Islet of Langerhans (tissue), 1 donor: ENCODE measurements around the gene RNF224.
"Not testable (repeated sequence)": the region's sequence is repeated elsewhere in the genome, so short reads cannot be mapped to it uniquely, and the experiment has no call there.

ENCODE experiments used
- FAIRE-seq: peaks from one replicate; lab custom pipeline; 2011; peaks lifted over from hg19 to GRCh38; lab: Jason Lieb, UNC

RNF224 gene

DNA sequence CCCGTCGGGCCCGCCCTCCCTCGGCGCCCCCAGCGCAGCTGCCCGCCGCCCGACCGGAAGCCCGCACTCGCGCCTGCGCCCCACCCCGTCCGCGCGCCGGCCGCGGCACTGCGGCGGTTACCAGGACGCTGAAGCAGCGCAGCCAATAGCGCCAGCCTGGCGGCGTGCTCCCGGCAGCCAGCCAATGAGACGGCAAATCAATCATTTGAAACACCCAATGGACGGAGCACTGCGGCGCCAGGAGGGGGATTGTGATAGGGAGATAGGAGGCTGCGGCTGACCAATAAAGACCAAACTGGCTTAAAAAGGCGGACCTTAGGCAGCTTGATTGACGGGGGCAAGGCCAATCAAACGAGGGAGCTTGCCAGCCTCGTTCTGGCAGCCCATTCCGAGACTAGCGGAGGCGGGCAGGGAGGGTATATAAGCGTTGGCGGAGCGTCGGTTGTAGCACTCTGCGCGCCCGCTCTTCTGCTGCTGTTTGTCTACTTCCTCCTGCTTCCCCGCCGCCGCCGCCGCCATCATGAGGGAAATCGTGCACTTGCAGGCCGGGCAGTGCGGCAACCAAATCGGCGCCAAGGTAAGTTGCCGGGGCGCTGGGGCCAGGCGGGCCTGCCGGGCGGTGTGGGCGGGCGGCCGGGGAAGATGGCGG lies 13.7 kb downstream of the RNF224 start, which contains the start of gene TUBB4B:
TSS of gene TUBB4B (plus strand) at position 447 of the 649 bp plus-strand sequence. CDS start at position 521, 74 bp downstream.
- peak; percentile 98 for FAIRE-seq

DNA sequence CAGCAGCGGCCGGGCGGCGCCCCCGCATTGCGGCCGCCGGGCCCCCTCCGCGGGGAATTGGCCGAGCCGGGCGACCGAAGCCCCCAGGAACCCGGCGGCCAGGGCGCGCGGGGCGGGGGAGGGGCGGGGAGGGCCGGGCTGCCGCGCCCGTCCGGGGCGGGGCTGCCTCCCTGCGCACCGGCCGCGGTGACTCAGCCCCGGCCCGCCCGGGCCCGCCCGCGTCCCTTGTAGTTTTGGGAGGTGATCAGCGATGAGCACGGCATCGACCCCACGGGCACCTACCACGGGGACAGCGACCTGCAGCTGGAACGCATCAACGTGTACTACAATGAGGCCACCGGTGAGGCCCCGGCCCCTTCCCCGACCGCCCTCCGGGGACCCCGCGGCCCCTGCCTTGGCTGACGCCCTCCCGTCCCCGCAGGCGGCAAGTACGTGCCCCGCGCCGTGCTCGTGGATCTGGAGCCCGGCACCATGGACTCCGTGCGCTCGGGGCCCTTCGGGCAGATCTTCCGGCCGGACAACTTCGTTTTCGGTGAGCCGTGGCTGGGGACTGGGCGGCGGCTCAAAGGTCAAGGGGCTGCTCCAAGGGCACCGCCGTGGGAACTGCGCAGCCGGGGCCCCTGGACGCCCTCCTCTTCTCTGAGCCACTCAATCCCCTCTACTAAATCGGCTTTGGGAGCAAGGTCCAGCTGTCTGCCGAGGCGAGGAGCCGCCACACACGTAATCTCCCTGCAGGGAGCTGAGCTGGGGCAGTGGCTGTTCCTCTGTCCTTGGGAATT lies 14.4 kb downstream of the RNF224 start:
- no peak for FAIRE-seq

DNA sequence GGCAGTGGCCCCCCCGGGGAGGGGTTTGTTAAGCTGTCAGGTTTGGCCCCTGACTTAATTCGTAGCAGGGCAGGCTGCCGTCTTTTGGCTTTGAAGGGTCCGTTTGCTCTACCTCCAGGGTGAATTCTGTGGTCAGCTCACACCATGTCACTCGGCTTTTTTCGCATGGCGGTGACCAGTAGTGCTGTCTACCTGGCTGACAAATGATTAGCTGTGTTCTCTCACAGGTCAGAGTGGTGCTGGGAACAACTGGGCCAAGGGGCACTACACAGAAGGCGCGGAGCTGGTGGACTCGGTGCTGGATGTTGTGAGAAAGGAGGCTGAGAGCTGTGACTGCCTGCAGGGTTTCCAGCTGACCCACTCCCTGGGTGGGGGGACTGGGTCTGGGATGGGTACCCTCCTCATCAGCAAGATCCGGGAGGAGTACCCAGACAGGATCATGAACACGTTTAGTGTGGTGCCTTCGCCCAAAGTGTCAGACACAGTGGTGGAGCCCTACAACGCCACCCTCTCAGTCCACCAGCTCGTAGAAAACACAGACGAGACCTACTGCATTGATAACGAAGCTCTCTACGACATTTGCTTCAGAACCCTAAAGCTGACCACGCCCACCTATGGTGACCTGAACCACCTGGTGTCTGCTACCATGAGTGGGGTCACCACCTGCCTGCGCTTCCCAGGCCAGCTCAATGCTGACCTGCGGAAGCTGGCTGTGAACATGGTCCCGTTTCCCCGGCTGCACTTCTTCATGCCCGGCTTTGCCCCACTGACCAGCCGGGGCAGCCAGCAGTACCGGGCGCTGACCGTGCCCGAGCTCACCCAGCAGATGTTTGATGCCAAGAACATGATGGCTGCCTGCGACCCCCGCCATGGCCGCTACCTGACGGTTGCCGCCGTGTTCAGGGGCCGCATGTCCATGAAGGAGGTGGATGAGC lies 15.2 kb downstream of the RNF224 start:
- no peak for FAIRE-seq

DNA sequence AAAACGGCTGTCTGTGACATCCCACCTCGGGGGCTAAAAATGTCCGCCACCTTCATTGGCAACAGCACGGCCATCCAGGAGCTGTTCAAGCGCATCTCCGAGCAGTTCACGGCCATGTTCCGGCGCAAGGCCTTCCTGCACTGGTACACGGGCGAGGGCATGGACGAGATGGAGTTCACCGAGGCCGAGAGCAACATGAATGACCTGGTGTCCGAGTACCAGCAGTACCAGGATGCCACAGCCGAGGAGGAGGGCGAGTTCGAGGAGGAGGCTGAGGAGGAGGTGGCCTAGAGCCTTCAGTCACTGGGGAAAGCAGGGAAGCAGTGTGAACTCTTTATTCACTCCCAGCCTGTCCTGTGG lies 15.9 kb downstream of the RNF224 start:
- not testable (repeated sequence) for FAIRE-seq

DNA sequence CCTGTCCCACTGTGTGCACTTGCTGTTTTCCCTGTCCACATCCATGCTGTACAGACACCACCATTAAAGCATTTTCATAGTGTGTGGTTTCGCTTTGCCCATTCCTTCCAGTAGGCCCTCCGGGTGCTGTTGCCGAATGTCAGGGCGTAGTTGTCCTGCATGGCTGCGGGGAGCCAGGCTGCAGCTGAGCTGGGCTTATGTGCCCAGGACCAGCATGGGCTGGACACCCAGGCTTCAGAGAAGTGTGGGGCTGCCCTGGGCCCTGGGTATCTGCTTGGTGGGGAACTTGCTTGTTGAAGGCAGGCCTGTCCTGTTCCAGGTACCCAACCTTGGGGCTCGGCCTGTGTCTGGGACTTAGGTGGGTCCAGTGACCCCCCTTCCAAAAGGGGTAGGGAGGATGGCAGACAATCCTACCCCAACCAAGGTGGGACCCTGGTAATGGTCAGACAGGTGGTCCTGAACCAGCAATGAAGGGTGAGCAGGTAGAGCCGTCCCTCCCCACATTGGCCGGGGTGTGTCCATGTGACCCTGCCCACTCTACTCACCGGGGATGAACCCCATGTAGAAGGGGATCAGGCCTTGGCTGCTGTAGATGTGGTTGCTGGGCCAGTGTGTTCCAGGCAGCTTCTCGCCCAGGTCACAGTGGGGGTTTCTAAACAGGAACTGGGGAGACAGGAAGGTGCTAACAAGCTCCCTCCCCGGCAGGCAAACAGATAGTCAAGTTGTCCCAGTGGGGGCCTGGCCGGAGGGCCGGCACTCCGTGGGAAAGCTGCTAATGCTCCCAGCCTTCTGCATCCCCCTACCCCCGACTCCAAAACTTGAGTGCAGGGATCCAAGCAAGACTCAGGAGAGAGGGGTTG lies 16.6 kb downstream of the RNF224 start:
- no peak for FAIRE-seq

DNA sequence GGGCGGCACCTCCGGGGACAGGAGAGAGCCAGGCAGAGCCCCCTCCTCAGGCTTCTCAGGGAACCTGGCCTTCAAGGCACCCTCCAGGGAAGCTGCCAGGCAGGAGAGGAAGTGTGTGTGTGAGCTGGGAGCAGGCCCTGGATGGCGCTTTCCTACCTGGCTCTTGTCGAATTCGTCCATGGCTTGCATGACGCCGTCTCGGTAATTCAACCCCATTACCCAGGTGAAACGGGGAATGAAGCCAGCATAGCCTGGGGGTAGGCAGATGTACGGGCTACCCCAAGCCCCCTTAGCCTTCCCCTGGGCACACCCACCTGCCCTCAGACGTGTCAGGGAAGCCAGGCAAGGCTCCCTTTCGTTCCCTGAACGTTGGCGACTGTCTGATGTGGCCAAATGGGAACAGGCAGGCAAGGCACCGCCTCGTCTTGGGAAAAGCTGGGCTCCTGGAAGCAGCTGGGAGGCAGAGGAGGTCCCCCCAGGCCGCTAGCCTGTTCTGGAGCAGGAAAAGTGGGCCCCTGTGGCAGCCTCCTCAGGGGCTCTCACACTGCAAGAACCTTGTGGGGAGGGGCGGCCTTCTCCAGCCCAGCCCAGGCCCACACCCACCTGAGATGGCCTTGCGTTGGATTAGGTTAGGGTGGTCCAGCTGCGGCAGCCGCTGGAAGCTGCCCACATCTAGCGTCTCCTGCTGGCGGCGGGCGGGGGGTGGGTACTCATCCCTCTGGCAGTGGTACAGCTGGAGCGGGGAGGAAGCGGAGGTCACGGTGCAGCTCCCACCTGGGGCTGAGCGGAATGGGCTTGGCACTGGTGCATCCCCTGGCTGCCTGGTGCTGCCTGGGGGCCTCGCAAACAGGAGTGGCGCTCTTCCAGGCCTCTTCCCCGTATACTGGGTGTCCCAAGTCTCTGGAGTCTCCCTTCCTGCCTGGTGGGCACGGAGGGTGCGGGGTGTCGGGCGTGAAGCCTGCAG lies 17.5 kb downstream of the RNF224 start:
- no peak for FAIRE-seq

DNA sequence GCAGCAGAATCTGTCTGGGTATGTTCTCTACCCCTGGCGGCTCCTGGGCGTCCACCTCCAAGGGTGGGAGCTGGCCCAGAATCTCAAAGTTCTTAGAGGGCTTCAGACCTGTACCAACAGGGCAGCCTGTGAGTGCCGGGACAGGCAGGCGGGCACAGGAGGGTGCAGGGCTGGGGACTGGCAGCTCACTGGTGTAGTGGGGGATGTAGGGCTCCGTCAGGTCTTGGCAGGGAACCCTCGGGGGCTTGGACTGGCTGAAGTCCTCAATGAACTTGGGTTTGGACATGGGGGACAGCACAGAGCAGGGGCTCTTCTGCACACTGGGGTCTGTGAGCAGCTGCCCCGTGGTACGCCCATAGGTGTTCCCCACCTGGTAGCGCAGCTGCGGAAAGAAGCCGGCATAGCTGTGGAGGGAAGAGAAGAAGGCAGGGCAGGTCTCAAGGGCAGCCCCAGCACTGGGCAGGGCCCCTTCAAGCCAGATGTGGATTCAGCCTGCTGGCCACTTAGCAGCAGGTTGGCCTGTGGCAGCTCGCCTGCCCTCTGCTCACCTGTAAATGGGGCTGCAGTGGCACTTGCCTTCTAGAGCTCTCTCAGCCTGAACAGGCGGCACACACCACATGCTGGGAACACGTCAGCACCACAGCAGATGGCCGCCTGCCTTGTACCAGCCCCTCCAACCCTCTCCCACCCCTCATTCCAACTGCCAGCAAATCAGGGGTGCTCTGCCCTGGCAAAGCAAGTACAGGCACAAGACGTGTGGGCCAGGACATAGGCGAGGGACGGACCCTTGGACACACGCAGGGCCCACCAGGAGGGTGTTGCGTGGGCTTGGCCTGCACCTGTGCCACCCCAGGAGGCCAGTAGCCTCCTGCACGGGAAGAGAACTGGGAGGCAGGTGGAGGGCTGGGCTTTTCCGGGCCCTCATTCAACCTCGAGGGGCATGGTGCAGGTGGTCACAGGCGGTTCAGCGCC lies 18.4 kb downstream of the RNF224 start:
- no peak for FAIRE-seq

DNA sequence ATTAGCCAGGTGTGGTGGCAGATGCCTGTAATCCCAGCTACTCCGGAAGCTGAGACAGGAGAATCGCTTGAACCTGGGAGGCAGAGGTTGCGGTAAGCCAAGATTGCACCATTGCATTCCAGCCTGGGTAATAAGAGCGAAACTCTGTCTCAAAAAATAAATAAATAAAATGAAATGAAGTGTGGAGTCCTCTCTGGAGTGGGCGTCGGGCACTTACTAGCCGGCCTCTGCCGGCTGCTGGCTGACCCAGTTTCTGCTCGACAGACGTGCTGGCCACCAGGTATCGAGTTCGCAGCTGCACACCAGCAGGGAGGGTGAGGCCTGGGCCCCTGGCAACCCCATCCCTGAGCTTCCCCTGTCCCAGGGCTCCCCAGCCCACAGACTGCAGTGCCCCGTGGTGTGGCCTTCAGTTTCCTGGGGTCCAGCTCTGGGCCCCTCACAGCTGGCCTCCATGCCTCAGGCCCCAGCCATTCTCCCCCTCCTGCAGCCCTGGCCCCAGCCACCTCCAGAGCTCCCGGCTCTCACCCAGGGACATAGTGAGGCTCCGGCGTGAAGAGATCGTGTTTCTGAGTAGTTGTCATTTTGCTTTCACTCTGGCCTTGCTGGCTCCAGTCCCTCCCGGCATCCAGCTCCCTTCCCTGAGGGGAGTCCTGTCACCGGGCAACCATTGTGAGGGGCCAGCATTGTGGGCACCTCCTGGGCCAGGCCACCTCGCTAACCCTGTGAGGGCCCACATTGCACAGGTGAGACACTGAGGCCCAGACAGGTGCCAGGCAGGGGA lies 20.0 kb downstream of the RNF224 start:
- no peak for FAIRE-seq

DNA sequence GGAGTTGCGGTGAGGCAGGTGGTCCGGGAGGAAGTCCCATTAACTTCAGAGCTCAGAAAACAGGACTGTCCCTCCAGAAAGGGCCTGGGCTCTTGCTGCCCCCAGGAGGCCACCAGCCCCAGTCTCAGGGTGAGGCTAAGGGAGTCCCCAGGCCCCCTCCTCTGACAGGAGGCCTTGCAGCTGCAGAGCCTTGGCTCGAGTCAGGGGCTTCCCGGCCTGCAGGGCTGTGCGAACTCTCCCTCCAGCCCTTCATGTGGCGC lies 20.5 kb downstream of the RNF224 start:
- FAIRE-seq = no peak

DNA sequence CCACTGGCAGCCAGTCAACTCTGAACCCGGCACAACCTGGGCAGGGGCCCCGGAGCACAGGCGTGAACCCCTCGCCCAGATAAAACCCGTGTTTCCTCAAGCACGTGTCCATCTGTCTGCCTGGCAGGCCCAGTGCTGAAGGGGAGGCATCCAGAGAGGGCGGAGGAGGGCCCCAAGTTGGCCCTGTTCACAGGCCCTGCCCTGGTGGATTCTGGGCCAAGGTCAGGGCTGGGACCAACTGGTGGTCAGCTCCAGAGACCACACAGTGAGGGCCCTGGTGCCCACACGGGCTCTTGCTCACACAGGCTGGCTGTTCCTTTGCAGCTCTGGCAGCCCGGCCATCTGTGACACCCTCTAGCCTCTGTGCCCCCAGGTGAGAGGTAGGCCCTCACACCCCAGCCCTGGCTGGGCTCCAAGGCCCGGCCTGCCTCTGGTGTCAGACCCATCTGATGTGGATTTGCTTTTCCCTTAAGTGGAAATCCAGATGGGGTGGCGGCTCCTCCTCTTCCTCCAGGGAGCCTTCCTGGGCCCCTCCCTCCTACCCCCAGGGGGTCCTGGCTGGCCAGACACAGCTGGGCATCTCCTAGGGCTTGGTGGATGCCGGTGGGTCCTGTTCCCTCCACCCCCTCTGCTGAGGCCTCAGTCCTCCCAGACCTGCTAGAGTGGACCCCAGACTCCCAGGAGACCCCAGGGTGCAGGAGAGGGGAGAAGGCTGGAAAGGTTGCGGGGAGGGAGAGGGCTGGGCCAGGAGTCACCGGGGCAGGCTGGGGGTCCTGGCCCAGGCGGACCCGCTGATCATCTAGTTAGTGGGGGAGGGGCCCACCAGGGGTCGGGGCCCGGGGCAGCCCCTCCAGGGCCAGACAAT lies 23.3 kb downstream of the RNF224 start:
- FAIRE-seq = no peak

DNA sequence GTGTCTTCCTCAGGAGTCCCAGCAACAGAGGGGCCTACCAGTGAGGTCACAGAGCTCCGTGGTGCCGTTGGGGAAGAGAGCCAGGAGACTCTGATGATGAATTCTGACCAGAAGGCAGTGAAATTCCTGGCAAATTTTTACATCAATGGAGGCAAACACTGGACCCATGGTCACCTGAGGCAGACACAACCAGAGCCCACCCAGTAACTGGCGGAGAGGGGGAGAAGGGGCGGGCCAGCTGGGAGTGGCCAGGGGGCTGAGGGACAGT lies 23.8 kb downstream of the RNF224 start, which contains the start of gene STPG3:
TSS of gene STPG3 (plus strand) at position 93 of the 268 bp plus-strand sequence. CDS start at position 94, 1 bp downstream.
- FAIRE-seq = no peak

DNA sequence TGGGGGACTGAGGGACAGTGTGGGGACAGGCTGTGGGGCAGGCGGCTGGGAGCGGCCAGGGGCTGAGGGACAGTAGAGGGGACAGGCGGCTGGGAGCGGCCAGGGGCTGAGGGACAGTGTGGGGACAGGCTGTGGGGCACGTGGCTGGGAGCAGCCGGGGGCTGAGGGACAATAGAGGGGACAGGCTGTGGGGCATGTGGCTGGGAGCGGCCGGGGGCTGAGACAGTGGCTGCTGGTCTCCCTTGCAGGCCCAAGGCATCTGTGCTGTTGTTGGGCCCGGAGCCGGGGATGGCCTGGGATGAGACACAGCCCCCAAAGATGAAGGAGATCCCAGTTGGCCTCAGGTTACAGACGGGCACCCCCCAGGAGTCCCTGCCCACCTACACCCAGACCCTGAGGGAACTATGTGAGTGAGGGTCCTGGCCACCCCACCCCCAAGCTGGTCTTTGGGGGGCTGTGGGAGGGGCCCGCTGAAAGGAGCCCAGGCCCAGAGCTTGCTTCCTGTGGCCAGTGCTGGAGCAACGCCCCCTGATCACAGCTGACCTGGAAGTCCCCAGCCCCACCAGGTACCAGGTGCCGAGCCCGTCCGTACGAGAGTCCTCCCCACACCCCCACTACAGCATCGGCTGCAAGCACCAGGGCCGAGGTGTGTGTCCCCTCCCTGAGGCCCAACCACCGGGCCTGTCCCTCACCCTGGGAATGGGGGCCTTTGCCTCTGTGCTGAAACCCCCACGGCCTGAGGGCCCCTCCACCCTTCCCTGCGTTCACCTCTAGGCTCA lies 24.4 kb downstream of the RNF224 start:
- no peak for FAIRE-seq

DNA sequence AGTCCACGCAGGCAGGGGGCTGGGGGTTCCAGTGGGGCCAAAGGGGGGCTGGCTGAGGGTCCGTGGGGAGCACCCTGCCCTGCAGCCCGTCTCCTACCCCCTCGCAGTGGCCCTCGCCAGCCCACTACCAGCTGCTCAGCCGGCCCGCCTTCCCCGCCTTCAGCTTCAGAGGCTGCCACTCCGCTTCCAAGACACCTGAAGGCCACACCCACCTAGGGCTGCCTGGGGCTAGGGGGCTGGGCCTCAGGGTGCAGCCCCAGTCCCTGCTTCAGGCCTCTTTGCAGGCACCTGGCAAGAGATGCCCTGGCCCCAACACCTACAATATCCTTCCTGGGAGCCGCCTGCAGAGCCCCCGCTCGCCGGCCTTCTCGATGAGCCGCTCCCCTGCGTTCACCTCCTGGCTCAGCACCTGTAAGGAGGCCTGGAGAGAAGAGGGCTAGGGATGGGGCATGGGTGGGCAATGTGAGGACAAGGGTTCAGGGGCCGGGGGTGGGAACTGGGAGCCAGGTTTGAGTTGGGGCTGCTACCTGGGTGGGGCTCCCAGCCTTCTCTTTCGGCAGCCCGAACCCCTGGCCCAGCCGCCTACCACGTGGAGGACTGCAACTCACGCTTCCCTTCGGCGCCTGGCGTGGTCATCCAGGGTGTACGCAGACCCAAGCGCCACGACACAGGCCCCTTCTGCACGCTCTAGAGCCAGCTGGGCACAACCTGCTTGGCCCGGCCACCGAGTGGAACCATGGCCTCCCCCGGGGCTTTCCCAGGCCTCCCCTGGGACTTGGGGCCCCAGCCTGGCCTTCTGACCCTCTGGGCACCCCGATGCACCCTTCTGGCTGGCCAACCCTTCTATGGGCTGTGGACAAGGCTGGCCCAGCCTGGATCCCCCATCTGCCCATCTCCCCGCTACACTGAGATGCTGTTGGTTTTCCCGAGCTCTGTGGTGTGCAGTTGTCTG lies 25.5 kb downstream of the RNF224 start:
- no peak for FAIRE-seq

DNA sequence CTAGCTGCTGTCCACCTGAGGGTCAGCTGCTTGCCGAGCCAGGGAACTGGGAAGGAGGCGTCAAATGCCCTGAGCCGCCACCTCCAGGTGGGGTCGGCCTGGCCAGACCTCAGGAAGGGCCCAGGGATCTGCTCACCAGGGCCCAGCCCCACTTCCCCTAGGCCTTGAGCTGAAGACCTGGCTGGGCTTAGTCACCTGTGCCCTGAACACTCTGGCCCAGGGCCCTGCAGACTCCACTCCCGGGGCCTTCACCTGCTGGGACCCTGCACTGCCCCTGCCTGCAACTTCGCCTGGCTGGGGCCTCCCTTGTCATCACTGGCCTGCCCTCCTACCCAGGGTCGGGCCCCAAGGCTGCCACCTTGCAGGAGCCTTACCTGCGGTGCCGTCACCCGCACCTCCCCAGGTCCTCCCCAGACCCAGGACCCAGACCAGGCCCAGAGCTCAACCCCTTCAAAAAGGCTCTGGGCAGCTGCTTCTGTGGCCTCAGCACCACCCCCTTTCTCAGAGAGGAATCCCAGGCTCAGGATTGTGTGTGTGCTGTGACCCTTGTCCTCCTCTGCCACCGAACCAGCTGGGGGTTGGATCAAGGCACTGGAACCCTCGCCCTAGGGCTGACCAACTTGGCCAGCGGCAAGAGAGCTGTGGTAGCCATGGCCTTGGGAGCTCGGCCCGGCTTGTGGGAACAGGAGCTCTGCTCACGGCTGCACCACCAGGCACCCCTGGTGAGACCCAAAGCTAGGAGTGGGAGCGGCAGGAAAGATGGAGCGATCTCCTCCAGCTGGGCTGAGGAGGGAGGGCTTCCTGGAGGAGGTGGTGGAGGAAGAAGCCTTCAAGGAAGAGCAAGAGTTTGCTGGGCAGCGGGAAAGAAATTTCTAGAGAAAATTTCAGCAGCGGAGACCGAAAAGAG lies 26.7 kb downstream of the RNF224 start:
- FAIRE-seq = no peak
